GM12878 (cell line): ENCODE results near the gene GPR152. TPM values are rescaled to one million over a fixed set of nuclear protein-coding genes. Genes with fewer than 3 reads are reported as not detected.

Experiments
- ASH2L ChIP-seq: fragments of 300-600, 200-600 bp; sonication (generic); IDR thresholded peaks from 2 replicates; pipeline ENCODE4 v1.6.1; 2017; ENCODE audit warnings: low read depth, mild to moderate bottlenecking, borderline replicate concordance
- DPF2 ChIP-seq: fragments of 450-650 bp; IDR thresholded peaks from 2 replicates; pipeline ENCODE4 v1.6.1; 2017; ENCODE audit warnings: mild to moderate bottlenecking
- EZH2 ChIP-seq: IDR thresholded peaks from 2 replicates; pipeline ENCODE4 v1.6.1; 2012; ENCODE audit warnings: low read depth, mild to moderate bottlenecking, control low read depth, inconsistent platforms, low read length, borderline replicate concordance; ENCODE audit not compliant: control insufficient read depth
- MEF2A ChIP-seq: IDR thresholded peaks from 2 replicates; pipeline ENCODE4 v1.6.1; 2011; ENCODE audit warnings: low read depth, mild to moderate bottlenecking, low read length, moderate library complexity; ENCODE audit not compliant: insufficient read depth
- NFXL1 ChIP-seq: fragments of 450-650 bp; IDR thresholded peaks from 2 replicates; pipeline ENCODE4 v1.6.1; 2017; ENCODE audit warnings: antibody characterized with exemption, mild to moderate bottlenecking, borderline replicate concordance
- PAX5 ChIP-seq: IDR thresholded peaks from 2 replicates; pipeline ENCODE4 v1.6.1; 2011; ENCODE audit warnings: low read depth, low read length, borderline replicate concordance
- SMARCA5 ChIP-seq: fragments of 450-650 bp; IDR thresholded peaks from 2 replicates; pipeline ENCODE4 v1.6.1; 2017; ENCODE audit warnings: mild to moderate bottlenecking
- SMC3 ChIP-seq: IDR thresholded peaks from 2 replicates; pipeline ENCODE4 v1.6.1; 2011; ENCODE audit warnings: low read length, improper control_type of control experiment, borderline replicate concordance
- SREBF1 ChIP-seq: IDR thresholded peaks from 2 replicates; pipeline ENCODE4 v1.6.1; 2012; ENCODE audit warnings: mild to moderate bottlenecking, low read length
- STAT3 ChIP-seq: IDR thresholded peaks from 2 replicates; pipeline ENCODE4 v1.6.1; 2011; ENCODE audit warnings: low read depth, low read length, improper control_type of control experiment
- TAF1 ChIP-seq: IDR thresholded peaks from 2 replicates; pipeline ENCODE4 v1.6.1; 2011; ENCODE audit warnings: mild to moderate bottlenecking, low read depth, low read length, borderline replicate concordance
- YY1 ChIP-seq: IDR thresholded peaks from 2 replicates; pipeline ENCODE4 v1.6.1; 2011; ENCODE audit warnings: low read depth, mild to moderate bottlenecking, low read length
- polyA plus RNA-seq, 11 experiments: library from polyadenylated mRNA; depleted of rRNA in 4 of 11; unstranded in 6 of 11; stranded (reverse) in 5 of 11; fragments of >200 nt; fragmentation: Nextera tagmentation in 4 of 11; fragmentation: Illumina TruSeq in 1 of 11; extraction: Ambion mirVana in 4 of 11; extraction: Trizol in 1 of 11; gene quantifications; 1 replicate in 1 of 11; 2 replicates in 10 of 11; pipeline versions ENCODE4 v1.2.1 to v1.2.3, GENCODE V29; 2011 to 2016; ENCODE audit warnings: inconsistent platforms in 2 of 11, missing spikeins in 2 of 11, low read depth in 1 of 11
- total RNA-seq, 4 experiments: library from RNA; depleted of rRNA in 3 of 4; stranded (reverse); fragments of >200 nt in 3 of 4; fragmentation: Illumina TruSeq in 1 of 4; extraction: Trizol in 1 of 4; gene quantifications; 2 replicates each; pipeline versions ENCODE4 v1.2.1 to v1.2.3, GENCODE V29; 2013 to 2021
- TF ChIP-seq, protein P1 (sequence below): fragments of 450-650 bp; IDR thresholded peaks from 2 replicates; pipeline ENCODE4 v1.6.1; 2018; ENCODE audit warnings: borderline replicate concordance, mild to moderate bottlenecking; ENCODE audit not compliant: partially characterized antibody
- TF ChIP-seq, protein P2 (sequence below): IDR thresholded peaks from 2 replicates; pipeline ENCODE4 v1.6.1; 2012; ENCODE audit warnings: low read depth, low read length, improper control_type of control experiment
- TF ChIP-seq, protein P3 (sequence below): IDR thresholded peaks from 2 replicates; pipeline ENCODE4 v1.6.1; 2012; ENCODE audit warnings: low read depth, low read length, improper control_type of control experiment
- TF ChIP-seq, protein P4 (sequence below): IDR thresholded peaks from 2 replicates; pipeline ENCODE4 v1.6.1; 2011; ENCODE audit warnings: mild to moderate bottlenecking, low read depth, low read length, moderate library complexity; ENCODE audit not compliant: insufficient replicate concordance

The GPR152 gene
- total and polyA plus RNA-seq, 10 of the 15 experiments (the other 5 are each of a cell fraction or from before 2014, with no cell fraction given), result not detected

DNA sequence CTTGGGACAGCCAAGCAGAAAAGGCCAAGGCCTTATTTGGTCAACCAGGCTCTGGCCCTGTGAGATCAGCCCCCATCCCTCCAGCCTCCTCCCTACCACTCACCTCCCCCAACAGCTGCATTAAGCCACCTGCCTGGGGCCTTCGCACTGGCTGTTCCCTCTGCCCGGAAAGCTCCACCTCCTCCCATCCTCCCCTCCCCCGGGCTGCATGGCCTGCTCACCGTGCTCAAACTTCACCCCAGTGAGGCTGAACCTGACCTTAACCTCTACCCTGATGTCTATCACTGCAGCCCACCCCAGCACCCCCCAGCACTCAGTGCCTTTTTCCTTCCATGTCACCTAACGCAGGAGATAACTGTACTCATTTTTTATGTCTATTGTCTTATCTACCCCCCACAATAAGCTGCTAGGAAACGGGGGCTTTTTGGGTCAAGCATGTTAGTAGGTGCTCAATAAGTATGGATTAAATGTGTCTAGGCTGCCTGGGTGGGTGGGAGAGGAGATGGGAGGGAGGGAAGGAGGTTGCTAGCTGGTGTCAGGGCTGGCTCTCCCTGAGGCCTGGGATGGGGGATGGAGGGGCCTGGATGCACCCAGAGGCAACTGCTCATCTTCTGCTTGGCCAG lies 16.0 kb downstream of the GPR152 start (continued):
- TF ChIP-seq, protein P1, sequence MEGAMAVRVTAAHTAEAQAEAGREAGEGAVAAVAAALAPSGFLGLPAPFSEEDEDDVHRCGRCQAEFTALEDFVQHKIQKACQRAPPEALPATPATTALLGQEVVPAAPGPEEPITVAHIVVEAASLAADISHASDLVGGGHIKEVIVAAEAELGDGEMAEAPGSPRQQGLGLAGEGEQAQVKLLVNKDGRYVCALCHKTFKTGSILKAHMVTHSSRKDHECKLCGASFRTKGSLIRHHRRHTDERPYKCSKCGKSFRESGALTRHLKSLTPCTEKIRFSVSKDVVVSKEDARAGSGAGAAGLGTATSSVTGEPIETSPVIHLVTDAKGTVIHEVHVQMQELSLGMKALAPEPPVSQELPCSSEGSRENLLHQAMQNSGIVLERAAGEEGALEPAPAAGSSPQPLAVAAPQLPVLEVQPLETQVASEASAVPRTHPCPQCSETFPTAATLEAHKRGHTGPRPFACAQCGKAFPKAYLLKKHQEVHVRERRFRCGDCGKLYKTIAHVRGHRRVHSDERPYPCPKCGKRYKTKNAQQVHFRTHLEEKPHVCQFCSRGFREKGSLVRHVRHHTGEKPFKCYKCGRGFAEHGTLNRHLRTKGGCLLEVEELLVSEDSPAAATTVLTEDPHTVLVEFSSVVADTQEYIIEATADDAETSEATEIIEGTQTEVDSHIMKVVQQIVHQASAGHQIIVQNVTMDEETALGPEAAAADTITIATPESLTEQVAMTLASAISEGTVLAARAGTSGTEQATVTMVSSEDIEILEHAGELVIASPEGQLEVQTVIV, result no peak
- TF ChIP-seq, protein P2, sequence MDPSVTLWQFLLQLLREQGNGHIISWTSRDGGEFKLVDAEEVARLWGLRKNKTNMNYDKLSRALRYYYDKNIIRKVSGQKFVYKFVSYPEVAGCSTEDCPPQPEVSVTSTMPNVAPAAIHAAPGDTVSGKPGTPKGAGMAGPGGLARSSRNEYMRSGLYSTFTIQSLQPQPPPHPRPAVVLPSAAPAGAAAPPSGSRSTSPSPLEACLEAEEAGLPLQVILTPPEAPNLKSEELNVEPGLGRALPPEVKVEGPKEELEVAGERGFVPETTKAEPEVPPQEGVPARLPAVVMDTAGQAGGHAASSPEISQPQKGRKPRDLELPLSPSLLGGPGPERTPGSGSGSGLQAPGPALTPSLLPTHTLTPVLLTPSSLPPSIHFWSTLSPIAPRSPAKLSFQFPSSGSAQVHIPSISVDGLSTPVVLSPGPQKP, result peak; percentile 57
- TF ChIP-seq SREBF1 (no peak), YY1 (peak; percentile 72), DPF2 (0 out of 2 replicates have a peak, but pooled peaks have one; percentile 52), MEF2A (peak; percentile 29; the same call in 1 of the 2 replicates), EZH2 (no peak), TAF1 (peak; percentile 54; the same call in 1 of the 2 replicates), SMC3 (no peak), ASH2L (no peak), SMARCA5 (0 out of 2 replicates have a peak, but pooled peaks have one; percentile 43), STAT3 (peak; percentile 55; the same call in 1 of the 2 replicates), PAX5 (peak; percentile 84), NFXL1 (peak; percentile 86)
- TF ChIP-seq, protein P3, sequence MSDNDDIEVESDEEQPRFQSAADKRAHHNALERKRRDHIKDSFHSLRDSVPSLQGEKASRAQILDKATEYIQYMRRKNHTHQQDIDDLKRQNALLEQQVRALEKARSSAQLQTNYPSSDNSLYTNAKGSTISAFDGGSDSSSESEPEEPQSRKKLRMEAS, result peak; percentile 72; the same call in 1 of the 2 replicates
- TF ChIP-seq, protein P4, sequence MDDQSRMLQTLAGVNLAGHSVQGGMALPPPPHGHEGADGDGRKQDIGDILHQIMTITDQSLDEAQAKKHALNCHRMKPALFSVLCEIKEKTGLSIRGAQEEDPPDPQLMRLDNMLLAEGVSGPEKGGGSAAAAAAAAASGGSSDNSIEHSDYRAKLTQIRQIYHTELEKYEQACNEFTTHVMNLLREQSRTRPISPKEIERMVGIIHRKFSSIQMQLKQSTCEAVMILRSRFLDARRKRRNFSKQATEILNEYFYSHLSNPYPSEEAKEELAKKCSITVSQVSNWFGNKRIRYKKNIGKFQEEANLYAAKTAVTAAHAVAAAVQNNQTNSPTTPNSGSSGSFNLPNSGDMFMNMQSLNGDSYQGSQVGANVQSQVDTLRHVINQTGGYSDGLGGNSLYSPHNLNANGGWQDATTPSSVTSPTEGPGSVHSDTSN, result peak; percentile 44
